CD4-positive, alpha-beta memory T cell (primary cell): ENCODE results near the gene UBR1. TPM values are rescaled to one million over a fixed set of nuclear protein-coding genes. Genes with fewer than 3 reads are reported as not detected.

ENCODE experiments used
- CTCF ChIA-PET: fragments of 350-600 bp; sonication (Branson Sonifier 250); formaldehyde crosslinking; loops from one replicate; lab custom pipeline; 2021; ENCODE audit warnings: inconsistent platforms; ENCODE audit not compliant: partially characterized antibody; lab: Charles Lee
- POLR2A ChIA-PET: fragments of 350-600 bp; sonication (Branson Sonifier 250); formaldehyde crosslinking; loops from one replicate; lab custom pipeline; 2021; ENCODE audit not compliant: partially characterized antibody; lab: Charles Lee
- DNase-seq, 5 donors: peaks; one replicate each; pipeline versions ENCODE4 v3.0.0 to v3.0.0-alpha.2; 2020 to 2022; ENCODE audit warnings: mixed read lengths in 1 of 5
- H3K27ac ChIP-seq: one replicate; pipeline ENCODE4 v1.7.0; 2013; ENCODE audit warnings: low read depth, low read length
- H3K27me3 ChIP-seq: 2 replicates; pipeline ENCODE4 v1.7.0; 2013; ENCODE audit warnings: mild to moderate bottlenecking, low read length, moderate library complexity; ENCODE audit not compliant: insufficient read depth
- H3K36me3 ChIP-seq: 2 replicates; pipeline ENCODE4 v1.7.0; 2013; ENCODE audit warnings: mild to moderate bottlenecking, low read length, moderate library complexity; ENCODE audit not compliant: insufficient read depth
- H3K4me1 ChIP-seq: 2 replicates; pipeline ENCODE4 v1.7.0; 2013; ENCODE audit warnings: mild to moderate bottlenecking, low read length, moderate library complexity; ENCODE audit not compliant: insufficient read depth
- H3K4me3 ChIP-seq, 2 donors: one replicate each; pipeline ENCODE4 v1.7.0; 2013; ENCODE audit warnings: low read length in 2 of 2, mild to moderate bottlenecking in 1 of 2
- H3K9me3 ChIP-seq, 2 donors: one replicate each; pipeline ENCODE4 v1.7.0; 2013; ENCODE audit warnings: low read length in 2 of 2, control low read depth in 1 of 2; ENCODE audit not compliant: control insufficient read depth in 1 of 2
- H3K27ac Mint-ChIP-seq, 7 donors: one replicate each; pipeline ENCODE4 v1.8.0; 2020 to 2021; ENCODE audit warnings: mixed read lengths in 7 of 7, mild to moderate bottlenecking in 6 of 7, inconsistent platforms in 3 of 7, moderate library complexity in 3 of 7
- H3K27me3 Mint-ChIP-seq, 2 donors: one replicate each; pipeline ENCODE4 v1.8.0; 2020 to 2021; ENCODE audit warnings: mixed read lengths in 2 of 2
- H3K36me3 Mint-ChIP-seq, 2 donors: one replicate each; pipeline ENCODE4 v1.8.0; 2020 to 2021; ENCODE audit warnings: mixed read lengths in 2 of 2, inconsistent platforms in 1 of 2, mild to moderate bottlenecking in 1 of 2
- H3K4me1 Mint-ChIP-seq, 4 donors: one replicate each; pipeline ENCODE4 v1.8.0; 2020 to 2021; ENCODE audit warnings: mixed read lengths in 4 of 4, mild to moderate bottlenecking in 1 of 4
- H3K4me3 Mint-ChIP-seq, 8 donors: one replicate each; pipeline ENCODE4 v1.8.0; 2020 to 2021; ENCODE audit warnings: mixed read lengths in 8 of 8, mild to moderate bottlenecking in 7 of 8, moderate library complexity in 6 of 8, inconsistent platforms in 3 of 8
- H3K9me3 Mint-ChIP-seq, 8 donors: one replicate each; pipeline ENCODE4 v1.8.0; 2020 to 2021; ENCODE audit warnings: mixed read lengths in 8 of 8, mild to moderate bottlenecking in 5 of 8, inconsistent platforms in 3 of 8, moderate library complexity in 1 of 8
- intact Hi-C: fragments of 100-400 bp; cut with micrococcal nuclease; formaldehyde crosslinking; loops from one replicate; pipeline ENCODE4 v1.15.1; 2023
- polyA plus RNA-seq, 2 donors: library from polyadenylated mRNA; unstranded; fragments of 300-500 nt; fragmentation: Illumina TruSeq; gene quantifications; one replicate each; pipeline ENCODE4 v1.2.3, GENCODE V29; 2021
- total RNA-seq, 2 experiments: library from RNA; stranded (reverse); gene quantifications; one replicate each; pipeline ENCODE4 v1.2.3, GENCODE V29; 2021

Gene UBR1
- total and polyA plus RNA-seq, 4 experiments from 2014 or later = 12.9 to 50.6 (median 33.8) TPM

GRCh38 chr15:43091859-43092258, 14.0 kb downstream of the UBR1 start:
- POLR2A ChIA-PET = no interaction called here
- Histone ChIP-seq H3K9me3 (no peaks in the 10 kb centered on the region), H3K27me3 (no peaks in the 10 kb centered on the region), H3K27ac (no peak overlapping the region), H3K4me3 (no peak overlapping the region), H3K4me1 (no peaks in the 10 kb centered on the region), H3K36me3 (peaks cover 2% of the 10 kb centered on the region)
- Mint-ChIP-seq H3K36me3 (peaks cover 17 to 26% of the 10 kb centered on the region in 2 donors), H3K27me3 (no peaks in the 10 kb centered on the region), H3K9me3 (no peaks in the 10 kb centered on the region), H3K27ac (no peak overlapping the region), H3K4me3 (no peak overlapping the region), H3K4me1 (peaks cover 30 to 41% (median 36%) of the 10 kb centered on the region in 4 donors)
- CTCF ChIA-PET = interaction anchor here (0.6 to 0.8 kb wide), 3 partner anchors 24 to 349 kb away, joined by 3 read pairs; no protein-coding TSS in a partner anchor
- intact Hi-C loops = no loop called here
- no peak for DNase-seq

DNA sequence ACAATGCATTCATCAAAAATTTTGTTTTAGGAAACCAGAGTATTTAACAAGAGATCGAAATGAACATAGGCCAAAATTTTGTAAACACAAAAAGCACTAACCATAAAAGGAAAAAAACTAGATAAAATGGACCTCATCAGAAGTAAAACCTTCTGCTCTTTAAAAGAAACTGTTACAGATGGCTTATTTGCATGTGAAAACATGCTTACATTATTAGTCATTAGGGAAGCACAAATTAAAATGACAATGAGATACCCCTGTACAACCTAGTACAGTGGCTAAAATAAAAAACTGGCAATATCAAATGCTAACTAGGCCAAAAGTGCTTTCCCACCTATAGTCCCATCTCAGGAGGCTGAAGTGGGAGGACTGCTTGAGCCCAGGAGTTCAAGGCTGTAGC, 19.3 kb downstream of the UBR1 start:
- ChIA-PET POLR2A (no interaction called here), CTCF (interaction anchor here (1.6 kb wide), 1 partner anchor 117 kb away, joined by 3 read pairs; no protein-coding TSS in a partner anchor)
- intact Hi-C loops = no loop called here
- peaks cover 29 to 42% of the 10 kb centered on the region in 2 donors for H3K36me3 Mint-ChIP-seq
- H3K4me1 Mint-ChIP-seq = peaks cover 17 to 28% (median 22%) of the 10 kb centered on the region in 4 donors
- Histone ChIP-seq H3K9me3 (no peaks in the 10 kb centered on the region), H3K27me3 (no peaks in the 10 kb centered on the region), H3K4me3 (no peak overlapping the region), H3K36me3 (peaks cover 4% of the 10 kb centered on the region), H3K27ac (no peak overlapping the region), H3K4me1 (no peaks in the 10 kb centered on the region)
- H3K27ac Mint-ChIP-seq = peak overlapping the region in 5 of 7 donors; percentile 24 to 69 (median 51)
- H3K27me3 Mint-ChIP-seq = no peaks in the 10 kb centered on the region
- H3K4me3 Mint-ChIP-seq = peak overlapping the region in 1 of 8 donors; percentile 21
- no peaks in the 10 kb centered on the region for H3K9me3 Mint-ChIP-seq
- no peak for DNase-seq

GRCh38 chr15:43085921-43086320, 19.9 kb downstream of the UBR1 start:
- Histone ChIP-seq H3K9me3 (no peaks in the 10 kb centered on the region), H3K4me1 (no peaks in the 10 kb centered on the region), H3K27me3 (no peaks in the 10 kb centered on the region), H3K27ac (no peak overlapping the region), H3K4me3 (no peak overlapping the region), H3K36me3 (peaks cover 4% of the 10 kb centered on the region)
- ChIA-PET POLR2A (no interaction called here), CTCF (no interaction called here)
- Mint-ChIP-seq H3K9me3 (no peaks in the 10 kb centered on the region), H3K27me3 (no peaks in the 10 kb centered on the region), H3K27ac (peak overlapping the region in 1 of 7 donors; percentile 51), H3K4me3 (no peak overlapping the region), H3K4me1 (peaks cover 17 to 28% (median 22%) of the 10 kb centered on the region in 4 donors), H3K36me3 (peaks cover 29 to 46% of the 10 kb centered on the region in 2 donors)
- intact Hi-C loops = no loop called here
- no peak for DNase-seq

- H3K36me3 ChIP-seq = peaks cover 4% of the 10 kb centered on the region
- DNase-seq = no peak
- no peaks in the 10 kb centered on the region for H3K4me1 ChIP-seq
- no peaks in the 10 kb centered on the region for H3K9me3 ChIP-seq
- no peak overlapping the region for H3K4me3 ChIP-seq
- Mint-ChIP-seq H3K4me1 (peaks cover 19 to 33% (median 25%) of the 10 kb centered on the region in 4 donors), H3K27me3 (no peaks in the 10 kb centered on the region), H3K27ac (peak overlapping the region in 1 of 7 donors; percentile 16), H3K4me3 (no peak overlapping the region), H3K36me3 (peaks cover 32 to 65% of the 10 kb centered on the region in 2 donors), H3K9me3 (no peaks in the 10 kb centered on the region)
- no peaks in the 10 kb centered on the region for H3K27me3 ChIP-seq
- intact Hi-C loops = no loop called here
- CTCF ChIA-PET = no interaction called here
- H3K27ac ChIP-seq = no peak overlapping the region
- POLR2A ChIA-PET = no interaction called here
These were observed 23.3 kb downstream of the UBR1 start for GRCh38 chr15:43082509-43082908.

GRCh38 chr15:43081283-43081682, 24.6 kb downstream of the UBR1 start:
- H3K36me3 Mint-ChIP-seq = peaks cover 28 to 59% of the 10 kb centered on the region in 2 donors
- Histone ChIP-seq H3K27ac (no peak overlapping the region), H3K36me3 (peaks cover 4% of the 10 kb centered on the region), H3K4me3 (no peak overlapping the region), H3K4me1 (no peaks in the 10 kb centered on the region), H3K27me3 (no peaks in the 10 kb centered on the region), H3K9me3 (no peaks in the 10 kb centered on the region)
- no peak overlapping the region for H3K27ac Mint-ChIP-seq
- ChIA-PET CTCF (no interaction called here), POLR2A (no interaction called here)
- peaks cover 14 to 26% (median 19%) of the 10 kb centered on the region in 4 donors for H3K4me1 Mint-ChIP-seq
- no peaks in the 10 kb centered on the region for H3K9me3 Mint-ChIP-seq
- no peaks in the 10 kb centered on the region for H3K27me3 Mint-ChIP-seq
- intact Hi-C loops = no loop called here
- DNase-seq = no peak
- no peak overlapping the region for H3K4me3 Mint-ChIP-seq

GRCh38 chr15:43071451-43071850, 34.4 kb downstream of the UBR1 start:
- Mint-ChIP-seq H3K4me3 (no peak overlapping the region), H3K36me3 (peaks cover 32 to 76% of the 10 kb centered on the region in 2 donors), H3K4me1 (no peaks in the 10 kb centered on the region), H3K27ac (no peak overlapping the region), H3K9me3 (peaks cover 0 to 3% (median 0%) of the 10 kb centered on the region in 8 donors), H3K27me3 (no peaks in the 10 kb centered on the region)
- ChIA-PET CTCF (no interaction called here), POLR2A (no interaction called here)
- DNase-seq = no peak
- Histone ChIP-seq H3K27ac (no peak overlapping the region), H3K9me3 (no peaks in the 10 kb centered on the region), H3K36me3 (peaks cover 51% of the 10 kb centered on the region), H3K4me3 (no peak overlapping the region), H3K4me1 (no peaks in the 10 kb centered on the region), H3K27me3 (no peaks in the 10 kb centered on the region)
- intact Hi-C loops = no loop called here

- Histone ChIP-seq H3K4me3 (no peak overlapping the region), H3K9me3 (no peaks in the 10 kb centered on the region), H3K4me1 (no peaks in the 10 kb centered on the region), H3K27ac (no peak overlapping the region), H3K27me3 (no peaks in the 10 kb centered on the region), H3K36me3 (peaks cover 51% of the 10 kb centered on the region)
- peaks cover 37 to 81% of the 10 kb centered on the region in 2 donors for H3K36me3 Mint-ChIP-seq
- ChIA-PET POLR2A (no interaction called here), CTCF (interaction anchor here (1.2 kb wide), 1 partner anchor 133 kb away, joined by 4 read pairs; no protein-coding TSS in a partner anchor)
- H3K9me3 Mint-ChIP-seq = peaks cover 0 to under 1% (median 0%) of the 10 kb centered on the region in 8 donors
- intact Hi-C loops = no loop called here
- no peak overlapping the region for H3K27ac Mint-ChIP-seq
- H3K4me1 Mint-ChIP-seq = no peaks in the 10 kb centered on the region
- no peak for DNase-seq
- no peaks in the 10 kb centered on the region for H3K27me3 Mint-ChIP-seq
- no peak overlapping the region for H3K4me3 Mint-ChIP-seq
These were observed 34.9 kb downstream of the UBR1 start for GRCh38 chr15:43070893-43071292.
